CD4-positive, alpha-beta T cell treated with Interleukin-12 subunit alpha and Interleukin-12 subunit beta, for 1 hour (primary cell): ENCODE data around the gene OR6F1.
"Not testable (repeated sequence)": the region's sequence is repeated elsewhere in the genome, so short reads cannot be mapped to it uniquely, and the experiment has no call there.

Source experiments
- DNase-seq: peaks from one replicate; pipeline ENCODE4 v3.0.0-alpha.2; 2020

The OR6F1 gene

DNA sequence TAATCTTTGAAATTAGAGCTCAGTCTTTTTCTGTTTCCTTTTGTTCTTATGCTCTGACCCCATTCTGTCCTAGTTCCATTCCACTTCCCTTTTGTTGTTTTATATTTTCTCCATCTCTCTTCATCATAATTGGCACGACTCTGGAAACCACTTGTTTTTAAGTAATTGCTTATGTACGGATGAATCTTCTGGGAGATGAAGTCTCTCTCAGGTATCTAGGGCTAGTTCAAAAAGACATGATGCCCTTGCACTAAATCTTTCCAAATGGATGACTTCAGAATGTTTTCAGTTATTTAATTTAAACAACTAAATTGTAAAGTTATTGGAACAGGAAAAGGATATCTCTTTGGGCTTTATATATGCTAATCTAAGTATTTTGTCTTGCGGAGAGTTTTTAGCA, at the start of gene OR6F1:
OR6F1 (minus strand) TSS at position 101 of the 400 bp plus-strand sequence. CDS start 3,891 bp downstream, outside the sequence.
- no peak for DNase-seq

DNA sequence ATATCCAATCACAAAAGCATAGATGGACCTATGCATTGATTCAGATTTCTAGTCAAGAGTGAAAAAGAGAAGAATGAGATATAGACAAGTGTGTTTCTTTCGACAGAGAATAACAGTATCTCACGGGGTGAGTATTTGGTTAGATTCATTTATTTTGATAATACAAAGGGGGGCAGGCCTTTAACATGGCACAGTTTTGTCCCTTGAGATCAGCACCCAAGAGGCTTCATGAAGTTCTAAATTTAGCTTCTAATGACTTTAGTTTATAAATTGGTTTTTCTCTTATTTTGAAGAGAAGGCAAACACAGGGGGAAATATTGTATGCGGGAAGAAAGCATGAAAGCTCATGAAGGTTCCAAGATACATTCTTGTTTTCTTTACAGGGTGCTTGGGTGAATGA, 44.0 kb upstream of the OR6F1 start, which contains the start of gene OR1C1:
OR1C1 (minus strand) TSS at position 101 of the 400 bp plus-strand sequence. CDS start 2,150 bp downstream, outside the sequence.
- DNase-seq = no peak

DNA sequence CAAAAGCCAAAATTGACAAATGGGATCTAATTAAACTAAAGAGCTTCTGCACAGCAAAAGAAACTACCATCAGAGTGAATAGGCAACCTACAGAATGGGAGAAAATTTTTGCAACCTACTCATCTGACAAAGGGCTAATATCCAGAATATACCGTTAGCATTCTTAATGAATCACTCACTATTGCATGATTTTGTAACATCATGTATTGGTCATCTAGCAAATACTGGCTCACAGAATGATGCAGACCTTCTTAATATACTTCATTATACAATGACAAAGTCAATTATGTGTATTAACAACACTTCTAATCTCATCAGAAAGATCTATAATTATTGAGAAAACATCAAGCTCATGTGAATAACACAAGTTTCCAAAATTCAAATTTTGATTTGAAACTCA, 37.9 kb upstream of the OR6F1 start:
- DNase-seq = not testable (repeated sequence)

DNA sequence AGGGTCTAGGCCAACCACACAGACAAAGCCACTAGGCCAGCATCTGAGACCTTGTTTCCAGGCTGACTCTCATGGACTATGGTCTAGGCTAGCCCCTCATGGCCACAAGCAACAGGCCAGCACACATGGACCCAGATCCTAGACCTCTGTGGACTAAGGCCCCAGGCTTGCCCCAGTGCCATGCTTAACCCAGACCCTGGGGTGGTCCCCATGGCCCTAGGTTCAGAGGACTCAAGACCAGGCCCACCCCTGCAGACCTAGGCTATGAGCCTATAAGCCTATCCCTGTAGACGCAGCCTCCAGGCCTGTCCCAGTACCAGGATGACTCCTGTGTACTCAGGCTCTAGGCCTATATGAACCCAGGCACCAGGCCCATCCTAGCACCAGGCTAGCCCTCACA, 33.4 kb upstream of the OR6F1 start:
- DNase-seq = no peak

DNA sequence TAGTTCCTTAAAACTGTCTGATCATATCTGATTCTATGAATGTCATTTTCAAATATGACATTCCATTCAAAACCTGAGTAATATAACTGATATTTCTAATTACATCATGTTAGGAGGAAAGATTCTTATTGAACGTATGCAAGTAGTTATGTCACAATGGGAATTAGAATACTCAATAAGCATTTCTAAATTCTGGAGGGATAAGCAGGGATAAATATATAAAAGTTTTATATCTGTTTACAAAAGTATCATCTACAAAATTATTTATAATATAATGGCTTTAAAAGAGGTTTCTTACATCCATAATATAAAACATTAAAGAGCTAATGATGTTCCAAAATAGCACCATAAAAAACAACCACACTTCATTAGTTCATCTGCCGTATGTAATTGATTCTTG, 31.6 kb upstream of the OR6F1 start, which contains the start of gene OR14A2:
OR14A2 (minus strand) TSS at position 101 of the 400 bp plus-strand sequence.
- DNase-seq = no peak

DNA sequence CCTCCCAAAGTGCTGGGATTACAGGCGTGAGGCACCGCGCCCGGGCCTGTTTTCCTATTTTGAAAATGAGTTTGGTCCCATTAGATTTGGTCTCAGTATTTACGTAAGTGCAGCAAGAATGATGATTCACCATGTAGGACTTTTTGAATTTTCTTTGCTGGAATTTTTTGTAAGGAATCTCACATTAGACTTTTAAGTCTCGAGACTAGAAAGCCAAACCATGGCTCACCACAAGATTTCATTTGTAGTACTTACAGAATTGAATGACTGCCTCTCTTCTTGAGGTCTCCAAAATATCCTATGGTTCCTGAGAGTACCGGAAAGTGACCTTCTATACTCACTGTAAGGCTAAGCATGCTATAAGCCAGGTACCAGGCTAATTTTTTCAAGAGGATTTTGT, 31.2 kb upstream of the OR6F1 start:
- DNase-seq = no peak

DNA sequence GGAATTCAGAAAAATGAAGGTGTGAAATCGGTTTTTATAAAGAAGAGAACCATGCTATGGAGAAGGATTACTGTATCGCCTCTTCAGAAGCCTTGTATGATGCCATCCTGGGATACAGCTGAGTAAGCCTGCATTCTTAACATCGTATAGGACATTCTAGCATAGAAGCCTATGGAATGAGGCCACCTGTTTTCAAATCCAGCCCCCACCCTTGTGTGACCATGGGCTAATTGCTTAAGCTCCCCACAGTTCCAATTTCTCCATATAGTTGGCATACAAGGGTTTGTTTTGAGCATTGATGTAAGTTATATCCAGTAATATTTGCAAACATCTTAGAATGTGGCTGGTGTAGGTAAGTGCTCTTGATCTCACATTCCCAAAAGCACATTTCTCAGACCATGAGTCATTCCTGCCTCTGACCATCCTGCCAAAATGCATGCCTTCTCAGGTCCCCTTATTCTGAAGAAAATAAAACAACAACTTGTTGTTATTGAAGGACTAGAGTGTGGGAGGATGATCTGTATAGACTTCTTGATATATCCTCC, 30.0 kb upstream of the OR6F1 start:
- DNase-seq = no peak

DNA sequence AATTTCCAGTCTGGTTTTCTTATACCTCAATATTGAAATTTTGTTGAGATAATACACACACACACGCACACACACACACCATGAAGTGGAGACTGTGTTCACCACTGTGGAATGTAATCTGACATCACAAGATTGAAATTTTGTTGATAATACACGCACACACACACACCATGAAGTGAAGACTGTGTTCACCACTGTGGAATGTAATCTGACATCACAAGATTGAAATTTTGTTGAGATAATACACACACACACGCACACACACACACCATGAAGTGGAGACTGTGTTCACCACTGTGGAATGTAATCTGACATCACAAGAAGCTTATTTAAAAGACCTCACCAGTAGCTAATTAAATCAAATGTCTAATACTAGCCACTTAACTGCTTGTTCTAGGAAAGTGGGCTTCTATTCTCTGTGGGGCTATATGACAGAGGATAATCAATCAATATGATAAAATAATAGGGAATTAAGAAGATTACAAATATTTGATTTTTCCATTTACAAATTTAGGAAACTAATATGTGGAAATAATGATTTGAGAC, 25.8 kb upstream of the OR6F1 start:
- DNase-seq = not testable (repeated sequence)

DNA sequence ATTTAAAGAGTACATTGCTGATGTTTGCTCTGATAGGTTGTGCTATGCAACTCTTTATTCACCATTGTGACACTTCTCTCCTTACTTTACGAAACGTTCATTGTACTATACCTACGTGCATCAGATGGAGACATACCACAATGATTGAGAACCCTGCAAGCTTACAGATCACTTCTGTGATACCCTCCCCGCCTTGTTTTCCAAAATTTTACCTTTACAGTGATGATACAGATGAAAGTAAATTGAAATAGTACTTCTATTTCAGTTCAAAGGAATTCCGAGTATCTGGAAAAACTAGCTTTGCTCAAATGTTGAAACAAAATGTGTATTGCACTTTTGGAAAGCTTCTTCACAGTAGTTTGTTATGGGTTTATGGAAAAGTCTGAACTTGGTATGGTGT, 25.3 kb upstream of the OR6F1 start:
- no peak for DNase-seq

DNA sequence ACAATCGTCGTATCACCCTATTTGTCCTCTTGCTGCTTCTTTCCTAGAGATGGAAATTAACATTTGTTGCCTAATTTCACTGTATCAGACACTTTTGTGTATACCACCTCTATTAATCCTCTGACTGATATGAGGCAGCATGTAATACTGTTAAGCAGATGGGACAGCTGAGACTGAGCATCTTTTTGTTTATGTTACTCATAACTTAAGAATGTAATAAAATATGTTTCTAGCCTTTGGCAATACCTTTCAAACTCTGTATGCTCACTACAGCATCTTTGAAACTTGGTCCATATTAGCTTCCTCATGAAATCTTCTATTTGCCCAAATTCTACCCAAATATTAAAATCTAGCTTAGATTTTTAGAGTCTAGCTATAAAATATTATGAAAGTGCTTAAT, 24.3 kb upstream of the OR6F1 start:
- no peak for DNase-seq

DNA sequence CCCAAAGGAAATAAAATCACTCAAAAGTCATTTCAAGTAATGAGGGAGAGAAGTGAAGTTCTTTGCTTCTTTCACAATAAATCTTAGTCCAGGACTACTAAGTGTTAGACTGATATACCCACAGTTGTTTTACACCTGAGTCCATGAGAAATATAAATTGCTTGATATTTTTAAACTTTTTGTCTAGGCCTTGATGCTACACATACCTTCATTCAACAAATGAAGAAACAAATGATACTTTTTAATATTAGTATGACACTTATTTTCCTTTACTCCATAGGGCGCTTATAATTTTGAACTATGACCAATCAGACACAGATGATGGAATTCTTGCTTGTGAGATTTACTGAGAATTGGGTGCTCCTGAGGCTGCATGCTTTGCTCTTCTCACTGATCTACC, 21.9 kb upstream of the OR6F1 start, which contains the start of gene OR14K1:
OR14K1 (plus strand) TSS at position 301 of the 400 bp plus-strand sequence; CDS start at position 301, 0 bp downstream.
- DNase-seq = no peak

DNA sequence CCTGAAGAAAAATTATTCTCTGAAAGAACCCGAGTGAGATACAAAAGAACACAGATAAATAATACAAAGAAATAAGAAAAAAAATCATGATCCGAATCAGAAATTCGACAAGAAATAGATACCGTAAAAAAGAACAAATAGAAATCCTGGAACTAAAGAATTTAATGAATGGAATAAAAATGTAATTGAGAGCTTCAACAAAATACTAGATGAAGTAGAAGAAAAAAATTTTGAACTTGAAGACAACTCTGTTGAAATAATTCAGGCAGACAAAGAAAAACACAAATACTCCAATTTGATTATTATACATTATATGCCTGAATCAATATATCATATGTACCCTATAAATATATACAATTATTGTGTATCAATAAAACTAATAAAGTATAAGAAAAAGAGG, 4.8 kb upstream of the OR6F1 start:
- no peak for DNase-seq

DNA sequence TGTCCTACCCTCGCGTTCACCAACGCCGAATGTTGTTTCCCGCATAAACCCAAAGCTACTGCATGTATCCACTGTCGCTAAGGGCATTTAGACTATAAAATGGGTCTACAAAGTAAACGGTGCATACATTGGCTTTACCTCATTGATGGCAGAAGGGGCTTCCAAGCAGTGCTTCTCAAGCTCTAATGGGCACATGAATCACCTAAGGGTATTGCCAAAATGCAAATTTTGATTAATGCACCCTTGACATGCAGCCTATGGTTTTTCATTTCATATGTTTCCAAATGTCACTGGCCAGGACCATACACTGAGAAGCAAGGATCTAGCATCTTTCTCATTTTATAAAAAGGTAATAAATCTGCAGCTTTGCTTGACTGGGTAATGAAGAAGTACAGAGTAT, 2.7 kb downstream of the OR6F1 start:
- no peak for DNase-seq

DNA sequence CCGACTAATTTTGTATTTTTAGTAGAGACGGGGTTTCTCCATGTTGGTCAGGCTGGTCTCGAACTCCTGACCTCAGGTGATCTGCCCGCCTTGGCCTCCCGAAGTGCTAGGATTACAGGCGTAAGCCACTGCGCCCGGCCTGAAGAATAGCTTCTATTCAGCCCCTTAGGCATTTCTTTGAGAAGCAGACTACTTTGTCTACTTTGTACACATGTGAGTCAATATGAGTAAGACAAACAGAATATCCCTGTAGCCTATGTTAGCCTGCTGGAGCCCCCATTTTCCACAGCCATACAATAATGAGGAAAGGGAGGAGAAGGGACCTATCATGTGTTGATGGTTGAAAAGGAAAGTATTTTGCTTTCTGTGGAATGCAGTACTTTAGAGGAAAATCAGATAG, 5.8 kb downstream of the OR6F1 start:
- not testable (repeated sequence) for DNase-seq

DNA sequence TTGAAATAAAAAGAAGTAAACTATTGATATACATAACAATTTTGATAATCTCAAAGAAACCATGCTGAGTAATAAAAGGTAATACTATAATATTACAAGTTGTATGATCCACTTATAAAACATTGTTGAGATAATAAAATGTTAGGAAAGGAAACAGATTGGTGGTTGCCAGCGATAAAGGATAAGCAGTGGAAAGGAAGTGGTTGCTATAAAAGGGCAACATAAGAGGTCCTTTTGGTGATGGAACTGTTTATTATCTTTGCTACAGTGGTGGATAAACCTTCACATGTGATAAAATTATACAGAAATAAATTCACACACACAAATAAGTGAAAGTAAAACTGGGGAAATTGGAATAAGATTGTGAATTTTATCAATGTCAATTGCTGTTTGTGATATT, 15.1 kb downstream of the OR6F1 start:
- DNase-seq = no peak

DNA sequence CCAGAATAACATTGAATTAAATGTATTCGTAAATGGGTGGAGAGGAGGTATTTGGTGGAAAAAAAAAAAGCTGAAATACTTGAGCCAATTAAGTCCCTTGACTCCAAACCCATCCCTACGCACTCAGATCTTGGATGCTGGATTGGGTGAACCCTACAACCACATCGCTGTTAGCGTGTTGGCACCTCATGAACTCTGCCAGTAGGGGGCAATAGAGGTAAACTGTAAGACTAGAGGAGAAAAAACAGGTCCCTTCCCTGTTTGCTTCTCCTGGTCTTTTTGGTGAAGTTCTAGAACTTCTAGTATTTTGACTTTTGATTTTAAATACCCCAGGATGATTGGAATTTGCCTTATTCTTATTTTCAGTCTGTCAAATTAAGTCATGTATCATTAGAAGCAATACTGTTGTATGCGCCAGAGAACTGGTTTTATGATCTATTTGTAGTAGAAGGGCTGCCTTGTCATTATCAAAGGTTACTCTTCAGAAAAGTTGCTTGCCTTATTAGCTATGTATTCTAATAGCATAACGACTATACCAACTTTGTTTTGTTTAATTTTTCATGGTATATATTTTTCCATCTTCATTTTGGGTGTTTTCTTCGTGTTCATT, 35.1 kb downstream of the OR6F1 start:
- peak; percentile 23 for DNase-seq

DNA sequence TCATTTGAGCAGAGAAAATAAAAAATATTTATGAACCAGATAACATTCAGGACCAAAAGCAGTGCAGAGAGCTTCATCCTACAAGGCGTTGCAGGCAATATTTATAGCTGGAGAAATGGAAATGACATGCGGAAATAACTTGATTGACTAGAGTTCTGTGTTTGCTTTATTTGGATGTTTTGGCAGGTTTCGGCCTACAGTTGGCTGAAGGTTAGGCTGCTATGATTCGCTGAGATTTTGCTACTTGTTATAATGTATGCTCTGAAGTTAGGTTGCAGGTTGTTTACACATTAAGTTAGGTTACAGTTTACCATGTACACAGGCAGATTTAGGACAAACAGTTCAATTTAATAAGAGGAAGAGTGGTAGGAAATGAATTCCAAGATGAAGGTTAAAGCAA, 36.3 kb downstream of the OR6F1 start:
- no peak for DNase-seq

DNA sequence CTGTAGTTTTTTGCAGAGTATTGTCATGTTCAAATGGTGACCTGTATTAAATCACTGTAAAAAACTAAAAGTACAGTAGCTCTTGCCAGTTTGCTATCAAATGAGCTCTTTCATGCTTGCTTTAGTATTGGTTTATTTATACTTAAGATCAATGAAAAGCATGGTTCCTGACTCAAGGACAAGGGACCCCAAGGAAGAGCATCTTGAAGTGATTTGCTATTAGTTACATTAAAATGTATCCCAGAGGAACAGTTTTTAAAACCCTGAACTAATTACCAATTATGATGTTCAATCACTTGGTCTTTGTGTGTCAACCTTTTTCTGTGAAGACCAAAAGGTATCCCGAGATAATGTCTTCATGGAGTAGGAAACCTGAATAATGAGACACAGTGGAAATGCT, 36.8 kb downstream of the OR6F1 start, which contains the start of gene OR13G1:
OR13G1 (minus strand) TSS at position 101 of the 400 bp plus-strand sequence. CDS start 6,698 bp downstream, outside the sequence.
- no peak for DNase-seq

DNA sequence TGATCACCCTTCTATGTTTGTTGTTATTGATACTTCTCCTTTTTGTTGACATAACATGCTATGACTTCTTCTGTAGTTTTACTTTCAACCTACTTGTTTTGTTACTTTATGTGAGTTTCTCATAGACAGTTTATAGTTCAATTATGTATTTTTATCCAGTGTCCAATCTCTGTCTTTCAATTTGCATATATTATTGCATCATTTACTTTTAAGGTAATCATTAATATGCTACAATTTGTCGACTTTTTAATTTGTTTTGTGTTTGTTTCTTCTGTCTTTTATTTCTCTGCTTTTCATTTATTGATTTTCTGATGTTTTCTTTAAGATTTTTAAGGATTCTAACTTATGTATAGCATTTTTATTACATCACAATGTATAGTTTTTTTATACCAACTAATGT, 47.2 kb downstream of the OR6F1 start:
- no peak for DNase-seq
